ENCODE measurements around the gene OSBPL2.

DNA sequence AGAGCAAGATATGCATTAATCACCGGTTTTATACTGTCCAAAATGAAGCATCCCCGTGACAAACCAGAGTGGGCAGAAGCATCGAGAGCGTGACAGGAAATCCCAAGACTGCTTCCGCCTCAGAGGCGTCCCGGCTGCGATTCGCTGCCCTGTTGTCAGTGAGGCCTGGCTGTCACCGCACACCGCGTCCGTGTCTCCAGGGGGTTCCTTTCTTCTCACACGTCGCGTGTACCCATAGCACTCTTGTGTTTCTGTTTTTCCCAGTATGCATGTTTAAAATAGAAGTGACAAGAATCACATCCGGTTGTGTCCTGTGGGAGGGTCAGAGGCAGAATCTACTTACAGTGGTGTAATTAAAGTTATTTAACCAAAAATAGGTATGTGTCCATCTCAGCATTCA is 56.2 kb downstream of the OSBPL2 start:
- no peak for TF ChIP-seq EZH2 (IDR thresholded peaks at IDR 0.05; ENCODE audit: borderline replicate concordance, low read depth, low read length, severe bottlenecking)
- TF ChIP-seq, protein P1, sequence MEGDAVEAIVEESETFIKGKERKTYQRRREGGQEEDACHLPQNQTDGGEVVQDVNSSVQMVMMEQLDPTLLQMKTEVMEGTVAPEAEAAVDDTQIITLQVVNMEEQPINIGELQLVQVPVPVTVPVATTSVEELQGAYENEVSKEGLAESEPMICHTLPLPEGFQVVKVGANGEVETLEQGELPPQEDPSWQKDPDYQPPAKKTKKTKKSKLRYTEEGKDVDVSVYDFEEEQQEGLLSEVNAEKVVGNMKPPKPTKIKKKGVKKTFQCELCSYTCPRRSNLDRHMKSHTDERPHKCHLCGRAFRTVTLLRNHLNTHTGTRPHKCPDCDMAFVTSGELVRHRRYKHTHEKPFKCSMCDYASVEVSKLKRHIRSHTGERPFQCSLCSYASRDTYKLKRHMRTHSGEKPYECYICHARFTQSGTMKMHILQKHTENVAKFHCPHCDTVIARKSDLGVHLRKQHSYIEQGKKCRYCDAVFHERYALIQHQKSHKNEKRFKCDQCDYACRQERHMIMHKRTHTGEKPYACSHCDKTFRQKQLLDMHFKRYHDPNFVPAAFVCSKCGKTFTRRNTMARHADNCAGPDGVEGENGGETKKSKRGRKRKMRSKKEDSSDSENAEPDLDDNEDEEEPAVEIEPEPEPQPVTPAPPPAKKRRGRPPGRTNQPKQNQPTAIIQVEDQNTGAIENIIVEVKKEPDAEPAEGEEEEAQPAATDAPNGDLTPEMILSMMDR (IDR thresholded peaks at IDR 0.05; ENCODE audit: borderline replicate concordance, extremely low read depth, low read length, poor library complexity, severe bottlenecking): no peak

Measured in DND-41 (cell line).